ENCODE results near the gene HEYL.
A peak's percentile ranks its signal among the peaks of the same experiment; 100 is the strongest.

HEYL gene

DNA sequence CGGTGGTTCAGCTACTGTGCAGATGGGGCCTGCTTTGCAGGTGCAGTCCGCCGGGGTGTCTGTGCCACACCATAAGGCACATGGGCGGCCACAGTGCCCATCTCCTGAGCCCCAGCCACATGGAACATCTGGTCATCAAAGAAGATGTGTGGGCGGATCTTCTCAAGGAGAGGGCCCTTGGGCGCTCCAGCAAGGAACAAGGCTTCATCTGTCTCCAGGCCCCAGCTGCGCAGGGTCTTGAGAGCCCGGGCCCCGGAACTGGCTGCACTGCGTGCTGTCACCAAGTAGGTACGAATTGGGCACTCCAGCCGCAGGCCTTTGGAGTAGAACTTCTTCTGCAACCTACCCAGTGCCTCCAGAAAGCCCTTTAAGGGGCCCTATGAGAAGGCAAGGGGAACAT, 19.7 kb upstream of the HEYL start:
- H3K27me3 ChIP-seq (replicated peaks; ENCODE audit: insufficient read depth, low read length): no peaks in the 10 kb centered on the region
- H3K9ac ChIP-seq (ENCODE audit: low read length): no peak overlapping the region
- H3K9me2 ChIP-seq (replicated peaks; ENCODE audit: insufficient read depth, low read length): no peaks in the 10 kb centered on the region
- no peaks in the 10 kb centered on the region for H3F3A ChIP-seq (ENCODE audit: insufficient read depth, low read length)
- DNase-seq: no peak
- no peaks in the 10 kb centered on the region for H3K36me3 ChIP-seq (replicated peaks; ENCODE audit: insufficient read depth, low read length)
- H3K4me1 ChIP-seq (ENCODE audit: low read length): peaks cover 6% of the 10 kb centered on the region; the same call in 1 of the 2 replicates
- H2AFZ ChIP-seq (ENCODE audit: low read length): no peak overlapping the region
- no peaks in the 10 kb centered on the region for H4K20me1 ChIP-seq (ENCODE audit: insufficient read depth, low read length)
- no peaks in the 10 kb centered on the region for H3K79me2 ChIP-seq (ENCODE audit: low read length)
- no peaks in the 10 kb centered on the region for H3K9me3 ChIP-seq (replicated peaks; ENCODE audit: insufficient read depth, low read length)
- no peak overlapping the region for H3K27ac ChIP-seq (ENCODE audit: low read length)
- no peak overlapping the region for H3K4me3 ChIP-seq (ENCODE audit: low read length)
- H3K4me2 ChIP-seq (ENCODE audit: low read depth, low read length): no peak overlapping the region
- TF ChIP-seq EZH2phosphoT487 (IDR thresholded peaks at IDR 0.05; ENCODE audit: low read length): no peak
- no peak for TF ChIP-seq EZH2 (optimal IDR thresholded peaks at IDR 0.05; ENCODE audit: low read depth, low read length)
- no peak for TF ChIP-seq CTCF (IDR thresholded peaks at IDR 0.05; ENCODE audit: low read length)

- Histone ChIP-seq H2AFZ (ENCODE audit: low read length) (peak overlapping the region; percentile 98), H4K20me1 (ENCODE audit: insufficient read depth, low read length) (no peaks in the 10 kb centered on the region), H3F3A (ENCODE audit: insufficient read depth, low read length) (no peaks in the 10 kb centered on the region), H3K9me3 (replicated peaks; ENCODE audit: insufficient read depth, low read length) (no peaks in the 10 kb centered on the region), H3K4me1 (ENCODE audit: low read length) (peaks cover 15% of the 10 kb centered on the region), H3K27ac (ENCODE audit: low read length) (no peak overlapping the region), H3K27me3 (replicated peaks; ENCODE audit: insufficient read depth, low read length) (no peaks in the 10 kb centered on the region), H3K79me2 (ENCODE audit: low read length) (no peaks in the 10 kb centered on the region), H3K4me3 (ENCODE audit: low read length) (peak overlapping the region; percentile 29; the same call in 1 of the 2 replicates), H3K9me2 (replicated peaks; ENCODE audit: insufficient read depth, low read length) (no peaks in the 10 kb centered on the region), H3K9ac (ENCODE audit: low read length) (no peak overlapping the region), H3K4me2 (ENCODE audit: low read depth, low read length) (peak overlapping the region; percentile 79), H3K36me3 (replicated peaks; ENCODE audit: insufficient read depth, low read length) (no peaks in the 10 kb centered on the region)
- peak; percentile 78 for DNase-seq
- no peak for TF ChIP-seq EZH2 (optimal IDR thresholded peaks at IDR 0.05; ENCODE audit: low read depth, low read length)
- peak; percentile 95 for TF ChIP-seq CTCF (IDR thresholded peaks at IDR 0.05; ENCODE audit: low read length)
- no peak for TF ChIP-seq EZH2phosphoT487 (IDR thresholded peaks at IDR 0.05; ENCODE audit: low read length)
These were observed 18.6 kb upstream of the HEYL start for GRCh38 chr1:39657923-39658485.

DNA sequence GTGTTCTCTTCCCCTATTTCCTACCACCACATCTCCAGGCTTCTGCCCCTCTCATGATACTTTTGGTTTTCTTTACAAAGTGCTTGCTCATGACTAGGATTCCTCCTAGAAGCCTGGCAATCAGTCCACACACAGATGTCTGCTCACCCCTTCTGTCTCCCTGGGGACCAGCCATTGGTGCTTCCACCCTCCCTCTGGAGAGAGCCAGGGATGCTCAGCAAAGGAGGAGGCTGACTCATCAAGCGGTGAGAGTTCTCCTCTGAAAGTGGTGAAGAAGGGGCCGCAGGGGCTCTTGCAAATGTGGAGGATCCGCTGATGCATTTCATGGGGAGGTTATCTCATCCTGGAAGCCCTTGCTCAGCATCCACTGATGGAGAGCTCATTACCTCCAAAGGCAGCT, 18.0 kb upstream of the HEYL start:
- Histone ChIP-seq H4K20me1 (ENCODE audit: insufficient read depth, low read length) (no peaks in the 10 kb centered on the region), H3K4me1 (ENCODE audit: low read length) (peaks cover 15% of the 10 kb centered on the region), H3K4me3 (ENCODE audit: low read length) (no peak overlapping the region), H3K27ac (ENCODE audit: low read length) (no peak overlapping the region), H3K79me2 (ENCODE audit: low read length) (no peaks in the 10 kb centered on the region), H3K36me3 (replicated peaks; ENCODE audit: insufficient read depth, low read length) (no peaks in the 10 kb centered on the region), H3K9ac (ENCODE audit: low read length) (no peak overlapping the region), H3K9me3 (replicated peaks; ENCODE audit: insufficient read depth, low read length) (no peaks in the 10 kb centered on the region), H3K9me2 (replicated peaks; ENCODE audit: insufficient read depth, low read length) (no peaks in the 10 kb centered on the region), H3K4me2 (ENCODE audit: low read depth, low read length) (peak overlapping the region; percentile 79), H3F3A (ENCODE audit: insufficient read depth, low read length) (no peaks in the 10 kb centered on the region), H2AFZ (ENCODE audit: low read length) (peak overlapping the region; percentile 98), H3K27me3 (replicated peaks; ENCODE audit: insufficient read depth, low read length) (no peaks in the 10 kb centered on the region)
- no peak for TF ChIP-seq EZH2phosphoT487 (IDR thresholded peaks at IDR 0.05; ENCODE audit: low read length)
- no peak for TF ChIP-seq EZH2 (optimal IDR thresholded peaks at IDR 0.05; ENCODE audit: low read depth, low read length)
- TF ChIP-seq CTCF (IDR thresholded peaks at IDR 0.05; ENCODE audit: low read length): no peak
- no peak for DNase-seq

Data from MM.1S (cell line).